ENCODE measurements around the gene HARBI1.
"Not testable (repeated sequence)": the region's sequence is repeated elsewhere in the genome, so short reads cannot be mapped to it uniquely, and the experiment has no call there.

HARBI1 gene

DNA sequence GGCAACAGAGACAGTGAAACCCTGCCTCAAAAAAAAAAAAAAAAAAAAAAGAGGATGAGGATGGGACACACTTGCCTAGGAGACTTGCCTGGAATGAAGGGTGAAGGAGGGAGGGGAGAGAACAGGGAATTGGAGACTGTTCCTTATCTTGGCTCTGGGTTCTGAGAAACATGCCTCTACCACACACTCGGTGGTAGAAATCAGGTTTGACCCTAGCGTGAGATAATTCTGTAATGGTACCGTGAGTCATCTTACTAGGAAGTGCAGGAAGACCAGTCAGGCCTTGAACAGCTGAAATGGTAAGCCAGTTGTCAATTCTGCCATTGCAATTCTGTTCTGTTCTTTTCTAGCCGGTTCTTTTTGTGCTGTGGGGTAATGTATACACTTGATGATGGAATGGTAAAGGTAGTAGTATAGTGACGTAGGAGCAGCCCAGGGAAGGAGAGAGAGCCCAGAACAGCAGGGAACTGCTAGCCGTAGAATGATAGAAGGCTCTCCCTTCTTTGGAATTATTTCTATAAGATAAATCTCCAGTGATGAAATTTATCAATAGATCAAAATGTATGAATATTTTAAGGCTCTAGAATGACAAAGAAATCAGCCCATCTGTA is 19.3 kb downstream of the HARBI1 start:
- DNase-seq, result no peak

DNA sequence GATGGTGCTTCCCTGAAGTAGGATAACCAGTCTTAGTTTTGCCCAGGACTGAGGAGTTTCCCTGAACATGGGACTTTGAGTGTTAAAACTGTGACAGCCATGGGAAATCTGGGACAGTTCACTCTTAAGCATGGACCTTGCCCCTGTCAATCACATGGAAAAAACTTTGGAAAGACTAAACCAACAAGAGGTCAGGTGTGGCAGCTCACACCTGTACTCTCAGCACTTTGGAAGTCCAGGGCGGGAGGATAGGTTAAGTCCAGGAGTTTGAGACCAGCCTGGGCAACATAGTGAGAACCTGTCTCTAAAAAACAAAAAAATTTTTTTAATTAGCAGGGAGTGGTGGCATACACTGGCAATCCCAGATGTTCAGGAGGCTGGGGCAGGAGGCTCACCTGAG is 19.9 kb downstream of the HARBI1 start:
- no peak for DNase-seq

DNA sequence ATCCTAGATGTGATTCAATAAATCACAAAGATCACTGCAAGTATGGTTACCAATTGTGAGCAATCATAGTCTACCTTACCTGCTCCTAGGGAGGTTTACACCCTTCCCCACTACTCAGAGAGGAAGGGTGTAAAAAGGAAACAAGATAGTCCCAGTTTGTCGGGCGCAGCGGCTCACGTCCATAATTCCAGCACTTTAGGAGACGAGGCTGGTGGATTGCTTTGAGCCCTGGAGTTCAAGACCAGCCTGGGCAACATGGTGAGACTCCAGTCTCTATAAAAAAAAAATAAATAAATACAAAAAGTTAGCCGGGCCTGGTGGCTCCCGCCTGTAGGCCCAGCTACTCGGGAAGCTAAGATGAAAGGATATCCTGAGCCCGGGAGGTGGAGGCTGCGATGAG is 22.2 kb downstream of the HARBI1 start:
- DNase-seq, result no peak

DNA sequence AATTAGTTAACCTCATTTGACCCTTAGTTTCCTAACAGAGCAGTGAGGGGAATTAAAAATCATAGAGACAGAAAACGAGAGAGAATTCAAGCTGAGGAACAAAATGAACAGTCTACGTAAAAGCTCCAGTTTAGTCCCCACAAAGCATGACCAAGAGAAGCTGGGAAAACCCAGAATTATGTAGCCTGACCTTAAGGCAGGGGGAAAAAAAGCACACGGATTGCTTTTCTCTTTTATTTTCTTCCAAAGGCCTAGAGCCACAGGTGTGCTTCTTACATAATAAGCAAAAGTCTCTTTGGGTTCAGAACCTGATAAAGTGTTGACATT is 22.7 kb downstream of the HARBI1 start:
- no peak for DNase-seq

DNA sequence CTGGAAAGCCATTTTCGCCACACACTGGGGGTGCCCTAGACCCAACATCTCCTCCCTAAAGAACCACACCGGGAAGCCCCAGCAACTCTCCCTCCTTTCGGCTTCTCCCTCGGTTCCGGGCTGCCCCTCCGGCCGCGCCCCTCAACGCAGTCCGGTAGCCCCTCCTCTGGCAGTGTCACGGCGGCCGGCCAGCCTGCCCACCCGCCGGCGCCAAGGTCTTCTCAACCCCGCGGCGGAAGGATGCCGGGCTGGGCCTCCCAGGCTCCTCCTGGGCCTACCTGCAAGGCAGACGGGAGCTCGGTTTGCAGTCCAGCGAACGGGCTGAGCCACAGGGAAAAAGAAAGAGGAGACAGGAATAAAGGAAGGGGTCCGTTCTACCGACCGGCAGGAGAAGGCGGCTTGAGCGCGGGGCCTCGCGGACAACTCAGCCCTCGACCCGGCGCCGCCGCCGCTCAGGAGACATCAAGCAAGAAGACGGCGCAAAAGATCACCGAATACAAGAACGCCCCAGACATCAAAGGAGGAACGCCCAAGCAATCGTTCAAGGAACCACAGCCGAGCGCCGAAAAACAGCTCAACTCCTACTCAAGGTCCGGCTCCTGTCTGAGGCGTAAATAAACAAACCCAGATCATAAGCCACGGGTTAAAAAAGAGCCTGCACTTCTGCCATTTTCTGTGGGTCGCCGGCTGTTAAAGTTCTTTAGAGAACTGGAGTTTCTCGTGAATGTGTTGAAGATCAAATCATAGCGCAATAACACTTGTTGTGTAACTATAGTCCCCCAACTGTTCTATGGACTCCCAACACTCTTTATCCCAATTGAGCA is 23.3 kb downstream of the HARBI1 start, which contains the start of gene AMBRA1:
AMBRA1 (minus strand) TSS at position 474 of the 824 bp plus-strand sequence. CDS start 45,643 bp downstream, outside the sequence.
- peak; percentile 20 to 94 (median 79) for DNase-seq

DNA sequence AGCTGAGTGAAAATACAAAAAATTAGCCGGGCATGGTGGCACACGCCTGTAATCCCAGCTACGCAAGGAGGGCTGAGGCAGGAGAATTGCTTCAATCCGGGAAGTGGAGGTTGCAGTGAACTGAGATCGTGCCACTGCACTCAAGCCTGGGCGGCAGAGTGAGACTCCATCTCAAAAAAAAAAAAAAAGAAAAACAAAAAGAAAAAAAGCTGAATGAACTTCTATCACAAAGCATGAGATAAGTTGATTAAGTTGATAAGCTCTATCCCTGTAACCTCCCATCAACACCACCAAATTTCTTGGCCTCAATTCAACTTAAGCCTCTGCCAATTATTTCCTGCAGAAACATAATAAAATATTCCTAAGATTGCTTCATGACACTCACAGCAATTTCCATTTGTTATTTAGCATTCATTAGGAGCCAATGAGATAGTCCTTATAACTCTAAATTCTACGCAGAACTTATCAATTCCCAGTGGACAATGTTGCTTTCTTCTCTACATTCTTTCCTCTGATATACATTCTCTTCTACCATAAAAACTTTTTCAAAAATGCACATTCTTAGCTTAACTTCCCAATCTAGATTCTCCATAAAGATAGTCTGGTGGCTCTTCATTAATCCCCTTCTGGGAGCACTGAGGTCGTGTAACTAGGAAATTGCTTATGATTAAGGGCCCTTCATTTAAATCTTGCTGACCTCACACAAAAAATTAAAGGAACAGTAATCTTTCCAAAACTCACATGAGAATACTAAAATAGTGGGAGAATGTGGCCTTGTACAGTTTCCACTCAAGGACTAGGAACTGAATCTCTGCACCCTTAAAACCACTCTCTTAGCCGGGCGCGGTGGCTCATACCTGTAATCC is 26.1 kb downstream of the HARBI1 start:
- no peak for DNase-seq

DNA sequence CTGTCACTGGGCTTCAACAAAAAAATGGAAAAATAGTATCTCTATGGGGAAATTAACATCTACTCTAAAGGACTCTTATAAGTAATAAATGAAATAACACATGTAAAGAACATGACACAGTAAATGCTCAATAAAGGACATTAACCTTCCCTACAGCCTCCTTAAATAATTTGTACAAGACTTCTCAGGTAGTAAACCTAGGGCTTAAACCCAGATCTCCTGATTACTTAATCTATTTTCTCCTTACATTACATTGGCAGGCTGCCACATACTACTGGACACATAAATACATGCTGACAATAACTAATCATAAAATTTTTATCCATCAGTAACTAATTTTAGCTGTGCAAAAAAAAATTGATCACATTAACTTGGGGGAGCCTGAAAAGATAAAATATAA is 28.1 kb downstream of the HARBI1 start:
- DNase-seq, result no peak

DNA sequence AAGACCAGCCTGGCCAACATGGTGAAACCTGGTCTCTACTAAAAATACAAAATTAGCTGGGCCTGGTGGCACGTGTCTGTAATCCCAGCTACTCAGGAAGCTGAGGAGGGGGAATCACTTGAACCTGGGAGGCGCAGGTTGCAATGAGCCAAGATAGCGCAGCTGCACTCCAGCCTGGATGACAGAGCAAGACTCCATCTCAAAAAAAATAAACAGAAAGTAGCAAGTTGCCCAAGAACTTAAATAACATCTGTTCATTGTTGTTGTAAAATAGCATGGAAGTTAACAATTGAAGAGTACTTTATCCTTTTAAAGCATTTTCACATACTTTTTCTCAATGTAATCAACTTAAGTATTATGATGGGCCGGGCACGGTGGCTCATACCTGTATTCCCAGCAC is 28.9 kb downstream of the HARBI1 start:
- no peak for DNase-seq

DNA sequence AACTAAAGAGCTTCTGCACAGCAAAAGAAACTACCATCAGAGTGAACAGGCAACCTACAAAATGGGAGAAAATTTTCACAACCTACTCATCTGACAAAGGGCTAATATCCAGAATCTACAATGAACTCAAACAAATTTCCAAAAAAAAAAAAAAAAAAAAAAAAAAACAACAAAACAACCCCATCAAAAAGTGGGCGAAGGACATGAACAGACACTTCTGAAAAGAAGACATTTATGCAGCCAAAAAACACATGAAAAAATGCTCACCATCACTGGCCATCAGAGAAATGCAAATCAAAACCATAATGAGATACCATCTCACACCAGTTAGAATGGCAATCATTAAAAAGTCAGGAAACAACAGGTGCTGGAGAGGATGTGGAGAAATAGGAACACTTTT is 33.5 kb downstream of the HARBI1 start:
- not testable (repeated sequence) for DNase-seq

DNA sequence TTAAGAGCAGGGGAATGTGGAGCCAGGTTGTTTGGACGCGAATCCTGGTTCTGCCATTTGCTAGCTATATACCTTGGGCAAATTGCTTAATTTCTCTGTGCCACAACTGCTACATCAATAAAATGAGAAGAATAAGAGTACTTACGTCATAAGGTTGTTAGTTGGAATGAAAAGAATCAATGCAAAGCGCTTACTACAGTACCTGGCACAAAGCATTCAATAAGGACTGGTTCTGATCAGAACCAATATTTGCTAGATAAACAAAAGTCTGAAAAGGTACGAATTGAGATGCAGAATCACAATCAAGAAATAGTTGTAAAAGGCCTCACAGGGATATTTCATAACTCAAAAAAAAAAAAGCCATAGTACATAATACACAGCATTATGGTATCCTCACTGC is 34.4 kb downstream of the HARBI1 start:
- DNase-seq, result no peak

DNA sequence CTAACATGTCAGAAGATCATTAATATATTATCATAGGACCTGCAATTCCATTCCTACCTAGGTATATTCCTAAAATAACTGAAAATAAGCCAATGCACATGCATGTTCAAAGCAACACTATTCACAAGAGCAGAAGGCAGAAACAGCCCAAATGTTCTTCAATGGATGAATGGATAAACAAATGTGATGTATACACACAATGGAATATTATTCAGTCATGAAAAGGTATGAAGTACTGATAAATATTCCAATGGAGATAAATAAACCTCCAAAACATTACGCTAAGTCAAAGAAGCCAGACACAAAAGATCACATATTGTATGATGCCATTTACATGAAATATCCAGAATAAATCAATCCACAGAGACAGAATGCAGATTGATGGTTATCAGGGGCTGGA is 40.0 kb downstream of the HARBI1 start:
- no peak for DNase-seq

DNA sequence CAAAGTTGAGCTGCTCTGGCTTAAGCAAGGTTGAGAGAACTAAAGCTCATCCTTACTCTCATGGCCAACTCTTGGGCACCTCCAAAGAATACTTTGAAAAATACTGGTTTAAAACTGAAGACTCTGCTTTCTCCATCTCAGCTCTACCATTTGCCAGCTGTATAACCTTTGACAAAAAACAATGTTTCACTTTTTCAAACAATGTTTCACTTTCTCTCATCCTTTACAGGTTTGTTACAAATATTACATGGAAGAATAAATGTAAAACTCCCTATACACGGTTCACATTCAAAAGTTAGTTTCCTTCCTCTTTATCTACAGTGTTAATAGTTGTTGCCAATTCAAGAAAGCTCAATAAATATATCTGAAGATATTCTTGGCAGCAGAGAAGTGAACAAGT is 42.4 kb downstream of the HARBI1 start:
- no peak for DNase-seq

DNA sequence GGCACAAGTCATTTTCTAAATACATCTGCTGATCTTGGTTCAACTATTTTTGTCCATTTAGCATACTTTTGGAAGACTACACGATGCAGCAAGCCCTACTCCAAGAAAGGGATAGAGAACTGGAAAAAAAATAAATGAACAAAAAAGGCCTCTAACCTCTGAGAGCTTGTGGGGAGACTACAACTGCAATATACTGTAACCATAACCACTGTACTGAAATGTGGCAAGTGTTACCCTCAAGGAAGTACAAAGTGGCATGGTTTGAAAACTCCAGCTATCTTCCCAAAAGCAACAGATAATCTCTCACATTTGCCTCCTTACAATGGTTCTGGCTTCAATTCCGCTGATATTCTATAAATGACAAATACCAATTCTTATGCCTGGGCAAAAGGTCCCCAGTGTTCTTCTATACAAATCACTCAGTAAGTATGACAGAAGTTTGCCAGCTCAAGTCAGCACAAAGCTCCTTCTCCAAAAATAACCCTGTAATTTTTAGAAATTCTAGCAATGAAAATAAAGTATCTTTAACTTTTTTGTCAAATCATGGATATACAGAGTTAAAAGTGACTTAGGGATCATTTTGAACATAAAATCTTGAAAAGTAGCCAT is 46.1 kb downstream of the HARBI1 start:
- DNase-seq, result no peak

DNA sequence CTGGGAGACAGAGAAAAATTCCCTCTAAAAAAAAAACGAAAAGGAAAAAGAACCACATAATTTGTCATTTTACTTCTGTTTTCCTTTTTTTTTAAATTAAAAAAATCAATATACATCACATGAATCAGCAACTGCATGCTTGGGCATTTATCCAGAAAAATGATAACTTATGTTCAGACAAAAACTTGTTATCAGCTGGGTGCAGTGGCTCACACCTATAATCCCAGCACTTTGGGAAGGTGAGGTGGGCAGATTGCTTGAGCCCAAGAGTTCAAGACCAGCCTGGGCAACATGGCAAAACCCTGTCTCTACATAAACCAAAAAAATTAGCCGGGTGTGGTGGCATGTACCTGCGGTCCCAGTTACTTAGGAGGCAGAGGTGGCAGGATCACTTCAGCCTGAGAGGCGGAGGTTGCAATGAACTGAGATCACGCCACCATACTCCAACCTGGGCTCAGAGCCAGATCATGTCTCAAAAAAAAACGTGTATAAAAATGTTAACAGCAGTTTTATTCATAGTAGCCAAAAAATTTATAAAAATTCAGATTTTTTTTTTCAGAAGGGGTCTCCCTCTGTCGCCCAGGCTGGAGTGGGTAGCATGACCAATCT is 51.7 kb downstream of the HARBI1 start:
- DNase-seq, result no peak

DNA sequence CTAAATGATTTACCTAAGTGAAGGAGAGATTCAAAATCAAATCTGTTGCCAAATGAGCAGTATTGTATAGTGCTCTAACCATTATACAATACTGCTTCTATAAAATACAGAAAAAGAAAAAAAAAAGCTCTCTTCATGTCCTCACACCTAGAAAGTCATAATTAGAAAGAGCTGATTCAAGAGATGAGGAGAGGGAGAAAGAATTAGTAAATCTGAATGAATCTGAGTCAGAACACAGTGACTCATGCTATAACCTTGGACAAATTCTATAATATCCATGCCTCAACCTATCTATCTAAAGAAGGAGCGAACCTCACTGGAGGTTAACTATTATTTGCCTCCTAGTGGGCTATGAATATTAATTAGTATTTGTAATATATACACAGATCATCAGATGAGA is 52.6 kb downstream of the HARBI1 start:
- no peak for DNase-seq

DNA sequence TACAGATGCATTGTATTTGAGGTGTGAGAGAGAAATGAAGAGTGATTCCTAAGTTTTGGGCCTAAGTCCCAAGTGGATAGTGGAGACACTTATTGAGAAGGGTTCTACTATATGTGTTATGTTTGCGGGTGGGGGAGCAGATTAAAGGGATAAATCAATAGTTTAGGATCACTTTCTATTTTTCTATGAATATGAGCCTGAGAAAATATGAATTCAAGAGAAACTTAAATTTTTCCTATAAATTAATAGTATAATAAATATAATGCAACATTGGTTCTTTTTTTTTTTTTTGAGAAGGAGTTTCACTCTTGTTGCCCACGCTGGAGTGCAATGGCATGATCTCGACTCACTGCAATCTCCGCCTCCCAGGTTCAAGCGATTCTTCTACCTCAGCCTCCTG is 54.5 kb downstream of the HARBI1 start:
- DNase-seq, result no peak

DNA sequence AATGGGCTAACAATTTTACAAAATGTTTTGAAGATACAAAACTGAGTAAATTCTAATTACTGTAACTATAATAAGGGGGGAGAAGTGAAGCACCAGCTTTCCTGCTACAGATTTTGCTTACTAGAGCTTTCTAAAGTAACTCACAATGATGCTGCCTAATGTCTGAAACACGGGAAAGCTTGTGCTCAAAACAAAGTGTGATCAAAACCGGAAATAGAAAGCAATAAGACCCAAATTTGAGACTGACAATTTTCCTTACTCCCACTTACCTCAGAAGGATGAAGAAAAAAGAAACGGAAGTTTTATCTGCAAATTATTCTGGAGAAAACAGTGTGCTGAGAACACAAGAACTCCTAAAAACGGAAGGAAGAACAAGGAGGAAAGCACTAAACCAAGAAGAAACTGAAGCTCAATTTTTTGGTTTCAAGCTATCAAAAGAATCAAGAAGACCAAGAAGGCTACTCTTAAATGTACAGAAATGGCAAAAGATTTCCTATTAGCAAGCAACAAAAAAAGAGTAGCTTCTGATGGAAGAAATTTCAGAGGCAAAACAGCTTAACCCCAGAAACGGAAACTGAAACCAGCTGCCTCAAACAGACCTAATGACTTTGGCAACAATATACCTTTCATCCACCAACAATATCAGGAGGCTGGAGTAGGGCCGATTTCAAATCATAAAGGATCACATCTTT is 56.6 kb downstream of the HARBI1 start:
- peak in 1 of 51 donors; percentile 33 for DNase-seq

DNA sequence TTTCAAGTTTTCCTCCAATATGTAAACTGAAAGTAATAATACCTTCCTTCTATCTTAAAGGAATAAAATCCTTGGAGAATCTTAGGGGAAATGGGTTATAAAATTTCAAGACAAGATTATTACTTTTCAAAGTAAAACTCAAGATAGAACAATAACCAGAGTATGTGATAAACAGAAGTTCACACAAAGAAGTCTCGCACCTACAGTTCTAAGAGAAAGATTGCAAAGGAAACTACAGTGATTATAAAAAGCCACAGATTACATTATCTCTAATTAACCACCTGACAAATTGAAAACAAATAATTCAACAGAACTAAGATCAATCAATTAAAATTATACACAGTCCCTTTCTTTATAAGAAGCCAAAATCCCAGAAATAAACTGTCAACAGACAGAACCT is 57.2 kb downstream of the HARBI1 start:
- no peak for DNase-seq

DNA sequence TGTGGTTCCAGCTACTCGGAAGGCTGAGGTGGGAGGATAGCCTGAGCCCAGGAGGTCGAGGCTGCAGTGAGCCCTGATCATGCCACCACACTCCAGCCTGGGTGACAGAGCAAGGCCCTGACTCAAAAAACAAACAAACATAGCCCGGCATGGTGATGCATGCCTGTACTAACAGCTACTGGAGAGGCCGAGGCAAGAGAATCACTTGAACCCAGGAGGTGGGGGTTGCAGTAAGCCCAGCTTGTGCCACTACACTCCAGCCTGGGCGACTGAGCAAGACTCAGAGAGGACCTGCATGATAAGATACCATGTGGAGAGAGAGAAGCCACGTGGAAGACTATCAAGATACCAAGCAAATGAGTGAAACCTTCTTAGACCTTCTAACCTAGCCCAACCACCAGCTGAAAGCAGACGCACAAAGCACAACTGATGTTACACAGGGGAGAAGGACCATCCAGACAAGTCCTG is 59.3 kb downstream of the HARBI1 start:
- DNase-seq, result no peak

DNA sequence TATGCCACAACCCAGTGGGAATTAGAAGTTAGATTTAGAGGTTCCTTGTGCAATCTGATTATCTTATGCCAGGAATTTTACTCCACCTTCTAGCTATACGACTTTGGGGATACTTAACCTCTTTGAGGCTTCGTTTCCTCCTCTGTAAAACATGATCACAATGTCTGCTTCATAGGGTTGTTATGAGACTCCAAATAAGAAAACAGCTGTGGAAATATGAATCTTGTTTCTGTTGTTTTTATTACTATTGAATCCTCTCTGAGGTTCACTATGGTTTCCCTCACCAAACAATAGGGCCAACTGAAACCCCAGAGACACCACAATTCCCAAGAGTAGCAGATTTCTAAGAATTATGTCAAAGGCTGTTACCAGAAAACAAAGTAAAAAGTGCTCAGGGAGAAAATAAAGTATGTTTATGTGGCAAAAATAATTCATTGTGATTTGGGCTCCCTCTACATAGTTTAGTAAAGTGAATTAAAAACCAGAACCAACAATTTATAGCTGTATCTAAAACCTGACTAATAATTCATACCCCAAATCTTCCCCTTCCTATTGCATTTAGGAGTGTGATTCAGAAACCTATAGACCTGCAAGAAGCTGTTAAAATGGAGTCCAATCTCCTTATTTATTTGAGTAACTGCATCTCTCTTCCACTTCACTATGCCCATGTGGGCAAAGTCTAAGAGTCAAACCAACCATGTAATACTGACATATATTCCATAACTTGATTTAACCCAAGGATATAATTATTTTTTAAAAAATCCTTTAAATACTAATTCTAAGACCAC is 61.6 kb downstream of the HARBI1 start:
- DNase-seq, result no peak
